Stimulated activated CD8-positive, alpha-beta memory T cell treated with anti-CD3 and anti-CD28 coated beads, Interleukin-7, amount 100 ng/mL, for 1 hour (primary cell): ENCODE measurements around the gene RILPL2.
A peak's percentile ranks its signal among the peaks of the same experiment; 100 is the strongest.
"Not testable (repeated sequence)": the region's sequence is repeated elsewhere in the genome, so short reads cannot be mapped to it uniquely, and the experiment has no call there.

Experiments used
- DNase-seq, 2 donors: peaks; one replicate each; pipeline ENCODE4 v3.0.0-alpha.2; 2020; ENCODE audit warnings: low read depth in 2 of 2

RILPL2 gene

GRCh38 chr12:123404581-123404980, 31.9 kb downstream of the RILPL2 start:
- DNase-seq: no peak

- DNase-seq: no peak
These were observed 34.5 kb downstream of the RILPL2 start for GRCh38 chr12:123401753-123402683.

- no peak for DNase-seq
These were observed 37.2 kb downstream of the RILPL2 start for GRCh38 chr12:123399255-123399617.

GRCh38 chr12:123398550-123399254, 37.8 kb downstream of the RILPL2 start:
- DNase-seq: no peak

GRCh38 chr12:123398177-123398549, 38.3 kb downstream of the RILPL2 start:
- DNase-seq: no peak

- DNase-seq: no peak
These were observed 39.1 kb downstream of the RILPL2 start for GRCh38 chr12:123397400-123397799.

- DNase-seq: no peak
These were observed 39.5 kb downstream of the RILPL2 start for GRCh38 chr12:123396954-123397353.

- no peak for DNase-seq
These were observed 39.9 kb downstream of the RILPL2 start for GRCh38 chr12:123396543-123396942.

GRCh38 chr12:123395236-123395635, 41.2 kb downstream of the RILPL2 start:
- DNase-seq: no peak

- no peak for DNase-seq
These were observed 42.7 kb downstream of the RILPL2 start for GRCh38 chr12:123393747-123394146.

- no peak for DNase-seq
These were observed 44.7 kb downstream of the RILPL2 start for GRCh38 chr12:123391546-123392343.

- DNase-seq: no peak
These were observed 45.7 kb downstream of the RILPL2 start for GRCh38 chr12:123390498-123391426.

- no peak for DNase-seq
These were observed 46.7 kb downstream of the RILPL2 start for GRCh38 chr12:123389560-123390351.

GRCh38 chr12:123388951-123389559, 47.4 kb downstream of the RILPL2 start:
- no peak for DNase-seq

- peak; percentile 50 to 58 for DNase-seq
These were observed 48.1 kb downstream of the RILPL2 start for GRCh38 chr12:123388177-123388950.

- no peak for DNase-seq
These were observed 48.8 kb downstream of the RILPL2 start for GRCh38 chr12:123387508-123388176.

- DNase-seq: not testable (repeated sequence)
These were observed 50.9 kb downstream of the RILPL2 start for GRCh38 chr12:123385536-123385935.

- DNase-seq: no peak
These were observed 51.5 kb downstream of the RILPL2 start for GRCh38 chr12:123384994-123385376.
